Measurements from ENCODE around the gene CDK18.

DNA sequence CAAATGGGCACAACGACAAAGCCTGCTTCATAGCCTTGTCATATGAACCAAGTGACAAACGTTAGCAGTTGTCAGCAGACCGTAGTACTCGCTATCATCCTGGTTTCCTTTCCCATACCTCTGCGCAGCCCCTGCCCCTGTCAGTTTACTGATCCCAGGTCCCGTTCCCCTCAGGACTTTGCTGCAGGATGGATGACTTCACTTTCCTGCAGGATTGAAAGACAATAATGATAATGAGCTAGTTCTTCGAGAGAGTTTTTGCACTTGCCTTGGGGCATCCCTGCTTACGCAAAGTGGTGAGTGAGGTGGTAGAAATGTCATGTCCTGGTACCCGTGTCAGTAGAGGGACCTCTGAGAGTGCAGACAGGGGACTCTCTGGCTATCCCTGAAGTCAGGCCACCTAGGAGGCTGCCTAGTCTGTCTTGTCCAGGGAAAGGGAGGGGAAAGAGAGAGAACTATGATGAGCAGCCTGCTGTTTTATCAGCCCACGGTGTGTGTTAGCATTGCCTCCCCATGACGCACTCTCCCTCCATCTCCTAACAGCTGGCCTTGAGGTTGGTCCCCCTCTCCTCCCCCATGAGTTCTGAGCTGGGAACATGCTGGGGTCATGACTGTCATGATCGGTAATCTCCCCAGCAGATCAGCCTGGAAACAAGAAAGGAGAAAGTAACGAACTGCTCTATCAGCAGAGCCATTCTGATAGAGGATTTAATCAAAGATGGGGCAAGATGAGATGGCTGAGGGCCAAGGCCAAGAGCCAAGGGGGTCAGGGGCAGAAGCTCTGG lies 73.6 kb downstream of the CDK18 start:
- no peak for TF ChIP-seq POLR2AphosphoS5 (IDR thresholded peaks at IDR 0.05; ENCODE audit: borderline replicate concordance, low read depth, low read length)
- TF ChIP-seq EZH2 (IDR thresholded peaks at IDR 0.05) = no peak
